ENCODE results near the gene ASB16. TPM values are rescaled to one million over a fixed set of nuclear protein-coding genes. Genes with fewer than 3 reads are reported as not detected.

ASB16 gene
- polyA plus RNA-seq, 1 of the 3 experiments (the other 2 are of a cell fraction): not detected

DNA sequence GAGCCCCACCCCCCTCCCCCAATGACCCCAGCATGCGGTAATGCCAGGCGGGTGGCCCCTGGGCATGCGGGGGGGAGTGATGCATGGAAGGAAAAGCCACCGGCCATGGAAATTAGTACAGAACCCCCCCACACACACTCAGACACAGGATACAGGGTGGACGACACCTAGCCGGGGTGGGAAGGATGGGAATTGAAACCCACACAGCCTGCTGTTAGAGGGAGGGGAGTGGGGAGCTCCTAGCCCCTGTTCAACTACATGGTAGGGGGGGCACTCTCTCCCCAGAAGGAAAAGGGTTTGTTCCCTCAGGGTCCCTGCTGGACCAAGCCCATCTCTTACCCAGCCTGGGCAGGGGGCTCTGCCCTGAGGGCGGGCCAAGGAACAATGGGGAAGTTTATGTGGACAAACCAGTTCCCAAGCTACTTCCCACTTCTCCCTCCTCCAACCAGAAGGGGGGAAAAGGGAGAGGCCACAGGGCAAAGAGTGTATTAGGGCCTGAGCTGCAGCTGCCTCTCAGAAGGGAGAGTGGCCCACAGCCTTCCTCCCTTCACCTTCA is 21.5 kb downstream of the ASB16 start (continued):
- no peak for TF ChIP-seq FOSL2 (IDR thresholded peaks at IDR 0.05; ENCODE audit: borderline replicate concordance, low read depth)

DNA sequence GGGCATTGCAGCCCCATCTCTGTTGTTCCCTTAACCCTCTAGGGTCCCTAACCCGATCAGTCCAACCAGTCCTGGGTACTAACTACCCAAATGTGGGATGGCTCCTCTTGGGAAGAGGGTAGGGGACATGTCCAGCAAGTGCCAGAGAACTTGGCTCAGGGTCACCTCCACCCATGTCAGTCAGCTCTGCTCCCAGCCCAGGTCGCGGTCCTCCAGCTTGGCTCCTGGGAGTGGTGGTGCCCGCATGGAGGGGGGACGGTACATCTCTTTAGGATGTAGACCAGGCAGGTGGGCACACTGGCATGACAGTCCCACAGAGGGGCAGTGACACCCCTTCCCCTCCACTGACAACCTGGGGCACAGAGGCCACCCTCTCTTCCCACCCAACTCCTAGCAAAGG is 22.2 kb downstream of the ASB16 start:
- no peak overlapping the region for H2AFZ ChIP-seq (ENCODE audit: low read depth)
- H3K4me2 ChIP-seq: no peak overlapping the region
- DNase-seq: no peak
- peak overlapping the region in 1 of 2 experiments; percentile 14; a peak in 1 of 4 replicates for H3K27ac ChIP-seq (ENCODE audit: low read depth in 2 of 2, low read length in 1 of 2)
- no peaks in the 10 kb centered on the region for H3K9me2 ChIP-seq
- no peak for TF ChIP-seq EZH2phosphoT487 (IDR thresholded peaks at IDR 0.05; ENCODE audit: borderline replicate concordance, low read depth)
- TF ChIP-seq, protein P1, sequence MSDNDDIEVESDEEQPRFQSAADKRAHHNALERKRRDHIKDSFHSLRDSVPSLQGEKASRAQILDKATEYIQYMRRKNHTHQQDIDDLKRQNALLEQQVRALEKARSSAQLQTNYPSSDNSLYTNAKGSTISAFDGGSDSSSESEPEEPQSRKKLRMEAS (IDR thresholded peaks at IDR 0.05; ENCODE audit: low read depth): no peak
- CTCF ChIA-PET: interaction anchor here (0.6 to 1.3 kb wide), 4 partner anchors 21 to 153 kb away, joined by 4 to 5 read pairs (median 4); partner anchors contain the start of gene GRN
- 94% methylated on average over 2 of the region's 5 CpGs for WGBS (ENCODE audit: low lambda C conversion rate)
- POLR2A ChIA-PET: interaction anchor here (1.7 kb wide), 1 partner anchor 153 kb away, joined by 4 read pairs; no protein-coding TSS in a partner anchor
- H3K9ac ChIP-seq: no peak overlapping the region
- peaks cover 41 to 66% of the 10 kb centered on the region in 2 experiments for H3K36me3 ChIP-seq (replicated peaks in 1 of 2; ENCODE audit: control insufficient read depth in 1 of 2, insufficient read depth in 2 of 2, low read length in 1 of 2)
- peaks cover 53% of the 10 kb centered on the region for H3K79me2 ChIP-seq (ENCODE audit: insufficient read depth)
- peaks cover 5 to 19% of the 10 kb centered on the region in 2 experiments; a peak in 2 of 4 replicates for H3K4me1 ChIP-seq (ENCODE audit: control insufficient read depth in 1 of 2, insufficient read depth in 2 of 2, low read depth in 1 of 2, low read length in 1 of 2)
- peaks cover 22% of the 10 kb centered on the region for H3F3A ChIP-seq (replicated peaks; ENCODE audit: insufficient read depth)
- H3K27me3 ChIP-seq (ENCODE audit: insufficient read depth): no peaks in the 10 kb centered on the region
- H3K4me3 ChIP-seq (ENCODE audit: low read depth in 2 of 2, low read length in 1 of 2): no peak overlapping the region
- no peaks in the 10 kb centered on the region for H3K9me3 ChIP-seq
- no peaks in the 10 kb centered on the region for H4K20me1 ChIP-seq (ENCODE audit: insufficient read depth)

DNA sequence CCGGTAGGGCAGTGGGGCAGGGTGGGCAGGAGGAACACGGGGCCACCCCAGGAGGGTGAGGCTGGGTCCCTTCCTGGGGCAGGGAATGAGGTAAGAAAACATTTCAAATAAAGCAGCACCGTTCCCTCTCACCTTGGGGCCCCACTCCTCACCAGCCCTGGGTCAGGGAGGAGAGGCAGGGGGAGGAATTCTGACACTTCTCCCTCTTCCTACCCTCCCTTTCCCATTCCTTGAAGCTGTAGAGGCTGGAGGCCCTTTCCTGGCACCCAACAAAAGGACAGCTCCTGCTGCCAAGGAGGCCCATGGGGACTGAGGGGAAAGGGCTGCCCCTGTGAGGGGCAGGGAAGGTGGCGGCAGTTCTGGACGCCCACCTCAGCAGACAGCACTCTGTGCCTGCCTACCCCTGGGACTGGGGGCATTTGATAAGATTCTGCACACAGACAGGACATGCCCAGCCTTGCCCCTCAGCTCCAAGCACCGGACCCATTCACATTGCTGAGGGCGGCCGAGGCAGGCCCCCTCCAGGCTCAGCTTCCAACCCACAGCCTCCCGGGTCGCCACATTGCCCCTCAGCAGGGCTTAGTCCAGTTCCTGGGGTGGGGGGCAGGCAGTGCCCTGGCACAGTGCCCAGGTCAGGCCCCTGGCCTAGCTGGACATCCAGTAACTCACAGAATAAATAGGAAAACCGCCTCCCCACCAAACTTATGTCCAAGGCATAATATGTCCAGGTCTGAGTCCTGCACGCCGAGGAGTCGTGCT is 23.0 kb downstream of the ASB16 start:
- Histone ChIP-seq H3K9me3 (no peaks in the 10 kb centered on the region), H3K79me2 (ENCODE audit: insufficient read depth) (peaks cover 53% of the 10 kb centered on the region), H3K27ac (ENCODE audit: low read depth in 2 of 2, low read length in 1 of 2) (peak overlapping the region; percentile 24 to 71), H3F3A (replicated peaks; ENCODE audit: insufficient read depth) (peaks cover 26% of the 10 kb centered on the region), H3K36me3 (replicated peaks in 1 of 2; ENCODE audit: control insufficient read depth in 1 of 2, insufficient read depth in 2 of 2, low read length in 1 of 2) (peaks cover 44 to 66% of the 10 kb centered on the region in 2 experiments), H3K27me3 (ENCODE audit: insufficient read depth) (no peaks in the 10 kb centered on the region), H2AFZ (ENCODE audit: low read depth) (no peak overlapping the region), H3K4me1 (ENCODE audit: control insufficient read depth in 1 of 2, insufficient read depth in 2 of 2, low read depth in 1 of 2, low read length in 1 of 2) (peaks cover 8 to 20% of the 10 kb centered on the region in 2 experiments; a peak in 1 of 4 replicates), H4K20me1 (ENCODE audit: insufficient read depth) (no peaks in the 10 kb centered on the region), H3K4me3 (ENCODE audit: low read depth in 2 of 2, low read length in 1 of 2) (no peak overlapping the region), H3K4me2 (no peak overlapping the region), H3K9ac (no peak overlapping the region), H3K9me2 (no peaks in the 10 kb centered on the region)
- ChIA-PET POLR2A (interaction anchor here (1.7 kb wide), 1 partner anchor 152 kb away, joined by 4 read pairs; no protein-coding TSS in a partner anchor), CTCF (interaction anchor here (0.6 to 2.0 kb wide), 3 partner anchors 17 to 146 kb away, joined by 4 to 7 read pairs (median 5); no protein-coding TSS in a partner anchor)
- TF ChIP-seq MEF2A (IDR thresholded peaks at IDR 0.05; ENCODE audit: borderline replicate concordance, low read depth) (no peak), TAF1 (IDR thresholded peaks at IDR 0.05; ENCODE audit: borderline replicate concordance, low read depth, low read length) (no peak), TCF12 (IDR thresholded peaks at IDR 0.05) (no peak), RAD21 (IDR thresholded peaks at IDR 0.05; ENCODE audit: low read length) (no peak), EZH2phosphoT487 (IDR thresholded peaks at IDR 0.05; ENCODE audit: borderline replicate concordance, low read depth) (no peak), TEAD4 (IDR thresholded peaks at IDR 0.05; ENCODE audit: borderline replicate concordance, insufficient read depth) (no peak), NRF1 (IDR thresholded peaks at IDR 0.05; ENCODE audit: low read depth, low read length) (no peak), USF2 (IDR thresholded peaks at IDR 0.05; ENCODE audit: borderline replicate concordance, low read depth, low read length) (no peak), SIN3A (IDR thresholded peaks at IDR 0.05; ENCODE audit: borderline replicate concordance, low read depth, low read length) (no peak), GATA2 (CRISPR knock-in tag; IDR thresholded peaks at IDR 0.05) (no peak), GABPA (IDR thresholded peaks at IDR 0.05; ENCODE audit: low read depth) (no peak), RXRA (IDR thresholded peaks at IDR 0.05; ENCODE audit: borderline replicate concordance, low read depth) (no peak)
- TF ChIP-seq, protein P2, sequence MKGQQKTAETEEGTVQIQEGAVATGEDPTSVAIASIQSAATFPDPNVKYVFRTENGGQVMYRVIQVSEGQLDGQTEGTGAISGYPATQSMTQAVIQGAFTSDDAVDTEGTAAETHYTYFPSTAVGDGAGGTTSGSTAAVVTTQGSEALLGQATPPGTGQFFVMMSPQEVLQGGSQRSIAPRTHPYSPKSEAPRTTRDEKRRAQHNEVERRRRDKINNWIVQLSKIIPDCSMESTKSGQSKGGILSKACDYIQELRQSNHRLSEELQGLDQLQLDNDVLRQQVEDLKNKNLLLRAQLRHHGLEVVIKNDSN (IDR thresholded peaks at IDR 0.05; ENCODE audit: borderline replicate concordance, low read depth): no peak
- TF ChIP-seq, protein P3, sequence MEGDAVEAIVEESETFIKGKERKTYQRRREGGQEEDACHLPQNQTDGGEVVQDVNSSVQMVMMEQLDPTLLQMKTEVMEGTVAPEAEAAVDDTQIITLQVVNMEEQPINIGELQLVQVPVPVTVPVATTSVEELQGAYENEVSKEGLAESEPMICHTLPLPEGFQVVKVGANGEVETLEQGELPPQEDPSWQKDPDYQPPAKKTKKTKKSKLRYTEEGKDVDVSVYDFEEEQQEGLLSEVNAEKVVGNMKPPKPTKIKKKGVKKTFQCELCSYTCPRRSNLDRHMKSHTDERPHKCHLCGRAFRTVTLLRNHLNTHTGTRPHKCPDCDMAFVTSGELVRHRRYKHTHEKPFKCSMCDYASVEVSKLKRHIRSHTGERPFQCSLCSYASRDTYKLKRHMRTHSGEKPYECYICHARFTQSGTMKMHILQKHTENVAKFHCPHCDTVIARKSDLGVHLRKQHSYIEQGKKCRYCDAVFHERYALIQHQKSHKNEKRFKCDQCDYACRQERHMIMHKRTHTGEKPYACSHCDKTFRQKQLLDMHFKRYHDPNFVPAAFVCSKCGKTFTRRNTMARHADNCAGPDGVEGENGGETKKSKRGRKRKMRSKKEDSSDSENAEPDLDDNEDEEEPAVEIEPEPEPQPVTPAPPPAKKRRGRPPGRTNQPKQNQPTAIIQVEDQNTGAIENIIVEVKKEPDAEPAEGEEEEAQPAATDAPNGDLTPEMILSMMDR (IDR thresholded peaks at IDR 0.05): no peak
- no peak for DNase-seq
- WGBS (ENCODE audit: low lambda C conversion rate): 85% methylated on average over 10 of the region's 14 CpGs

Data from SK-N-SH (cell line).